Measurements from ENCODE around the gene ALLC. TPM values are rescaled to one million over a fixed set of nuclear protein-coding genes. Genes with fewer than 3 reads are reported as not detected.

ALLC gene
- total and polyA plus RNA-seq, 10 of the 15 experiments (the other 5 are each of a cell fraction or from before 2014, with no cell fraction given) = 0.05 TPM; not detected in 9

DNA sequence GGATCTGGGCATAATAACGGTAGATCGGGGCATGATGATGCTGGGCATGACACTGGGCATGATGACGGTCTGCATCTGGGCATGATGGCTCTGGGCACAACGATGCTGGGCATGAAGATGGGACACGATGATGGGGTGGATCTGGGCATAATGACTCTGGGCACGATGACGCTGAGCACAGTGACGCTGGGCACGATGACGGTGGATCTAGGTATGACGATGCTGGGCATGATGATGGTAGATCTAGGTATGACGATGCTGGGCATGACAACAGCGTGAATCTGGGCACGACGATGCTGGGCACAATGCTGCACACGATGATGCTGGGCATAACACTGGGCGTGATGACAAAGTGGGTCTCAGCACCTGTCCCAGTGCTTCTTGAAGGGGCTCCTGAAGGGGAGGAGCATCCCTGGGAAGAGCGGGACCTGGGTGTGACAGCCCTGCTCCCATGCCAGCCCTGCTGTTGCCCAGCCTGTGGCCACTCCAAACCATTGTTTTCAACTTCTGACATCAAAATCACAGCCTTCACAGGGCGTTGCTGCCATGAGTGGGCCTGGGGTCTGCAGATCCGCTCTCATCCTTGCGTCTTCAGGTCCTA lies 30.4 kb upstream of the ALLC start:
- no peak for ATAC-seq
- no peak for TF ChIP-seq SREBF1 (IDR thresholded peaks at IDR 0.05; ENCODE audit: low read length)
- no peak for TF ChIP-seq FOS (IDR thresholded peaks at IDR 0.05; ENCODE audit: borderline replicate concordance, extremely low read depth, insufficient read length)
- TF ChIP-seq, protein P1, sequence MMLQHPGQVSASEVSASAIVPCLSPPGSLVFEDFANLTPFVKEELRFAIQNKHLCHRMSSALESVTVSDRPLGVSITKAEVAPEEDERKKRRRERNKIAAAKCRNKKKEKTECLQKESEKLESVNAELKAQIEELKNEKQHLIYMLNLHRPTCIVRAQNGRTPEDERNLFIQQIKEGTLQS (IDR thresholded peaks at IDR 0.05; ENCODE audit: borderline replicate concordance, extremely low read depth, low read depth, low read length) = no peak
- TF ChIP-seq SMAD5 (IDR thresholded peaks at IDR 0.05; ENCODE audit: low read depth) = no peak
- TF ChIP-seq JUNB (IDR thresholded peaks at IDR 0.05) = no peak
- TF ChIP-seq SPI1 (IDR thresholded peaks at IDR 0.05; ENCODE audit: borderline replicate concordance, insufficient read depth, low read depth, low read length) = no peak
- no peak for TF ChIP-seq NKRF (conservative IDR thresholded peaks at IDR 0.05)
- RAD21 ChIA-PET (ENCODE audit: unreplicated experiment) = no interaction called here
- Histone ChIP-seq H4K20me1 (ENCODE audit: control insufficient read depth, insufficient read depth) (no peaks in the 10 kb centered on the region), H3K27ac (ENCODE audit: control insufficient read depth, insufficient read depth) (no peak overlapping the region), H3K36me3 (ENCODE audit: control insufficient read depth in 2 of 2, insufficient read depth in 2 of 2, low read length in 1 of 2) (no peaks in the 10 kb centered on the region), H3K9me3 (replicated peaks; ENCODE audit: control insufficient read depth, insufficient read depth, low read length) (no peaks in the 10 kb centered on the region), H3K79me2 (ENCODE audit: control insufficient read depth, insufficient read depth, low read length) (no peaks in the 10 kb centered on the region), H3K27me3 (replicated peaks in 1 of 2; ENCODE audit: control insufficient read depth in 2 of 2, insufficient read depth in 2 of 2, low read length in 1 of 2) (no peaks in the 10 kb centered on the region), H3K4me3 (no peak overlapping the region), H2AFZ (ENCODE audit: control insufficient read depth, low read depth, low read length) (no peak overlapping the region), H3K4me2 (ENCODE audit: control insufficient read depth, insufficient read depth) (no peak overlapping the region), H3K9ac (ENCODE audit: control insufficient read depth, insufficient read depth, low read length) (no peak overlapping the region), H3K4me1 (ENCODE audit: control insufficient read depth, insufficient read depth, low read length) (peaks cover 8% of the 10 kb centered on the region; the same call in 1 of the 2 replicates)
- WGBS (ENCODE audit: insufficient coverage, insufficient replicate concordance, low lambda C conversion rate, missing lambda C conversion rate) = 81% methylated on average over 21 of the region's 21 CpGs
- POLR2A ChIA-PET = no interaction called here
- no TSS peak for BruUV-seq (replicated peaks)
- CTCF ChIA-PET = no interaction called here
- SMC1A ChIA-PET (ENCODE audit: uncharacterized antibody, unreplicated experiment) = no interaction called here
- in situ Hi-C loops (cut with MboI) = no loop called here
- intact Hi-C loops (cut with micrococcal nuclease; ENCODE audit: unreplicated experiment) = no loop called here
- FAIRE-seq = no peak
- no peak for DNase-seq (ENCODE audit: low read depth, low spot score)

All from GM12878 (cell line).